T-helper 2 cell treated with Interferon-gamma antibody and Interleukin-4, amounts not matched to agents 5 μg/mL and 100 μg/mL, for 36 hours (primary cell): ENCODE measurements around the gene MYO9B.
A peak's percentile ranks its signal among the peaks of the same experiment; 100 is the strongest.

Experiments used
- DNase-seq: peaks from one replicate; pipeline ENCODE4 v3.0.0; 2021; ENCODE audit warnings: low spot score
- H3K27ac Mint-ChIP-seq: one replicate; pipeline ENCODE4 v1.8.0; 2021; ENCODE audit warnings: mild to moderate bottlenecking, mixed read lengths
- H3K27me3 Mint-ChIP-seq: one replicate; pipeline ENCODE4 v1.8.0; 2021; ENCODE audit warnings: low read depth, mixed read lengths
- H3K36me3 Mint-ChIP-seq: one replicate; pipeline ENCODE4 v1.8.0; 2021; ENCODE audit warnings: low read depth, mixed read lengths
- H3K4me1 Mint-ChIP-seq: one replicate; pipeline ENCODE4 v1.8.0; 2021; ENCODE audit warnings: low read depth, mixed read lengths
- H3K4me3 Mint-ChIP-seq: one replicate; pipeline ENCODE4 v1.8.0; 2022; ENCODE audit warnings: mild to moderate bottlenecking, moderate library complexity, mixed read lengths
- H3K9me3 Mint-ChIP-seq: one replicate; pipeline ENCODE4 v1.8.0; 2021; ENCODE audit warnings: mixed read lengths

Gene MYO9B

GRCh38 chr19:17246681-17247425, 171.3 kb downstream of the MYO9B start:
- Mint-ChIP-seq H3K27me3 (peaks cover 16% of the 10 kb centered on the region), H3K4me1 (peaks cover 7% of the 10 kb centered on the region), H3K4me3 (peak overlapping the region; percentile 90), H3K9me3 (no peaks in the 10 kb centered on the region), H3K27ac (no peak overlapping the region), H3K36me3 (no peaks in the 10 kb centered on the region)
- no peak for DNase-seq

- Mint-ChIP-seq H3K4me1 (peaks cover 7% of the 10 kb centered on the region), H3K4me3 (no peak overlapping the region), H3K36me3 (no peaks in the 10 kb centered on the region), H3K9me3 (no peaks in the 10 kb centered on the region), H3K27me3 (peaks cover 14% of the 10 kb centered on the region), H3K27ac (no peak overlapping the region)
- no peak for DNase-seq
These were observed 172.6 kb downstream of the MYO9B start for GRCh38 chr19:17248011-17248776.

GRCh38 chr19:17249887-17250548, 174.4 kb downstream of the MYO9B start:
- no peaks in the 10 kb centered on the region for H3K36me3 Mint-ChIP-seq
- H3K9me3 Mint-ChIP-seq = no peaks in the 10 kb centered on the region
- DNase-seq = no peak
- H3K27me3 Mint-ChIP-seq = peaks cover 11% of the 10 kb centered on the region
- peaks cover 7% of the 10 kb centered on the region for H3K4me1 Mint-ChIP-seq
- H3K4me3 Mint-ChIP-seq = no peak overlapping the region
- H3K27ac Mint-ChIP-seq = no peak overlapping the region

GRCh38 chr19:17254636-17255035, 179.1 kb downstream of the MYO9B start:
- Mint-ChIP-seq H3K27ac (no peak overlapping the region), H3K36me3 (no peaks in the 10 kb centered on the region), H3K4me1 (no peaks in the 10 kb centered on the region), H3K4me3 (no peak overlapping the region), H3K27me3 (no peaks in the 10 kb centered on the region), H3K9me3 (no peaks in the 10 kb centered on the region)
- DNase-seq = no peak

- no peak overlapping the region for H3K4me3 Mint-ChIP-seq
- H3K36me3 Mint-ChIP-seq = no peaks in the 10 kb centered on the region
- H3K27me3 Mint-ChIP-seq = no peaks in the 10 kb centered on the region
- no peak for DNase-seq
- no peaks in the 10 kb centered on the region for H3K4me1 Mint-ChIP-seq
- no peaks in the 10 kb centered on the region for H3K9me3 Mint-ChIP-seq
- H3K27ac Mint-ChIP-seq = no peak overlapping the region
These were observed 179.6 kb downstream of the MYO9B start for GRCh38 chr19:17255150-17255621.

GRCh38 chr19:17256130-17256529, 180.6 kb downstream of the MYO9B start:
- H3K36me3 Mint-ChIP-seq = no peaks in the 10 kb centered on the region
- peaks cover 3% of the 10 kb centered on the region for H3K4me1 Mint-ChIP-seq
- no peak overlapping the region for H3K4me3 Mint-ChIP-seq
- H3K27ac Mint-ChIP-seq = no peak overlapping the region
- H3K9me3 Mint-ChIP-seq = no peaks in the 10 kb centered on the region
- DNase-seq = no peak
- no peaks in the 10 kb centered on the region for H3K27me3 Mint-ChIP-seq

GRCh38 chr19:17259118-17259780, 183.7 kb downstream of the MYO9B start:
- Mint-ChIP-seq H3K27me3 (no peaks in the 10 kb centered on the region), H3K4me3 (no peak overlapping the region), H3K36me3 (no peaks in the 10 kb centered on the region), H3K9me3 (no peaks in the 10 kb centered on the region), H3K27ac (no peak overlapping the region), H3K4me1 (peaks cover 4% of the 10 kb centered on the region)
- DNase-seq = no peak

GRCh38 chr19:17259934-17260333, 184.4 kb downstream of the MYO9B start:
- H3K4me1 Mint-ChIP-seq = peaks cover 11% of the 10 kb centered on the region
- H3K4me3 Mint-ChIP-seq = no peak overlapping the region
- no peaks in the 10 kb centered on the region for H3K27me3 Mint-ChIP-seq
- H3K36me3 Mint-ChIP-seq = no peaks in the 10 kb centered on the region
- H3K27ac Mint-ChIP-seq = no peak overlapping the region
- no peaks in the 10 kb centered on the region for H3K9me3 Mint-ChIP-seq
- no peak for DNase-seq

GRCh38 chr19:17260842-17261325, 185.3 kb downstream of the MYO9B start:
- Mint-ChIP-seq H3K9me3 (no peaks in the 10 kb centered on the region), H3K4me1 (peaks cover 11% of the 10 kb centered on the region), H3K27me3 (no peaks in the 10 kb centered on the region), H3K4me3 (no peak overlapping the region), H3K27ac (no peak overlapping the region), H3K36me3 (no peaks in the 10 kb centered on the region)
- peak; percentile 82 for DNase-seq

GRCh38 chr19:17262557-17262956, 187.0 kb downstream of the MYO9B start:
- no peak overlapping the region for H3K27ac Mint-ChIP-seq
- H3K4me3 Mint-ChIP-seq = no peak overlapping the region
- peaks cover 2% of the 10 kb centered on the region for H3K27me3 Mint-ChIP-seq
- H3K36me3 Mint-ChIP-seq = no peaks in the 10 kb centered on the region
- DNase-seq = no peak
- H3K4me1 Mint-ChIP-seq = peaks cover 18% of the 10 kb centered on the region
- no peaks in the 10 kb centered on the region for H3K9me3 Mint-ChIP-seq
